WTC11 (cell line): ENCODE measurements around the gene RBM38. TPM values are rescaled to one million over a fixed set of nuclear protein-coding genes. Genes with fewer than 3 reads are reported as not detected.

Experiments used
- ATAC-seq: fragments of 200-7000 bp; cut with Tn5 transposase; 2 replicates; pipeline ENCODE4 v1.10.0; 2021; ENCODE audit warnings: mild to moderate bottlenecking, moderate library complexity
- CTCF ChIA-PET: fragments of 300-600 bp; sonication (Branson Sonifier 250); formaldehyde crosslinking; loops from one replicate; lab custom pipeline; 2021; ENCODE audit warnings: antibody characterized with exemption; lab: Charles Lee
- POLR2A ChIA-PET: fragments of 350-600 bp; sonication (Branson Sonifier 250); formaldehyde crosslinking; loops from one replicate; lab custom pipeline; 2021; ENCODE audit warnings: antibody characterized with exemption; lab: Charles Lee
- DNase-seq: peaks from one replicate; pipeline ENCODE4 v3.0.0; 2021; ENCODE audit warnings: low spot score
- H3K27ac Mint-ChIP-seq: 2 replicates; pipeline ENCODE4 v1.8.0; 2021; ENCODE audit warnings: mixed read lengths
- H3K27me3 Mint-ChIP-seq: 2 replicates; pipeline ENCODE4 v1.8.0; 2021; ENCODE audit warnings: low read depth, mild to moderate bottlenecking, moderate library complexity, mixed read lengths
- H3K36me3 Mint-ChIP-seq: 2 replicates; pipeline ENCODE4 v1.8.0; 2021; ENCODE audit warnings: mixed read lengths
- H3K4me1 Mint-ChIP-seq: 2 replicates; pipeline ENCODE4 v1.8.0; 2022; ENCODE audit warnings: mixed read lengths
- H3K4me3 Mint-ChIP-seq: 2 replicates; pipeline ENCODE4 v1.8.0; 2021; ENCODE audit warnings: mild to moderate bottlenecking, moderate library complexity, mixed read lengths
- H3K9me3 Mint-ChIP-seq: 2 replicates; pipeline ENCODE4 v1.8.0; 2021; ENCODE audit warnings: mixed read lengths
- GRHL2 ChIP-seq: fragments of 250-450 bp; sonication (Bioruptor Pico); IDR thresholded peaks from 2 replicates; pipeline ENCODE4 v1.8.0; 2022; ENCODE audit warnings: mild to moderate bottlenecking, moderate library complexity; ENCODE audit not compliant: insufficient replicate concordance, severe bottlenecking
- GTF2I ChIP-seq: fragments of 250-450 bp; sonication (Bioruptor Pico); conservative IDR thresholded peaks from 2 replicates; pipeline ENCODE4 v1.4.0; 2021; ENCODE audit warnings: mild to moderate bottlenecking
- IRF1 ChIP-seq: sonication (generic); formaldehyde crosslinking; IDR thresholded peaks from 2 replicates; pipeline ENCODE4 v1.8.0; 2023; ENCODE audit warnings: missing genetic modification reagents
- MLX ChIP-seq: sonication (generic); formaldehyde crosslinking; IDR thresholded peaks from 2 replicates; pipeline ENCODE4 v1.8.1; 2023; ENCODE audit warnings: mild to moderate bottlenecking, missing genetic modification reagents, moderate library complexity
- NFE2L1 ChIP-seq: sonication (generic); formaldehyde crosslinking; IDR thresholded peaks from 2 replicates; pipeline ENCODE4 v1.8.1; 2023; ENCODE audit warnings: missing genetic modification reagents
- NR2C2 ChIP-seq: sonication (generic); formaldehyde crosslinking; IDR thresholded peaks from 2 replicates; pipeline ENCODE4 v1.8.0; 2022; ENCODE audit warnings: mild to moderate bottlenecking, missing genetic modification reagents
- PRDM15 ChIP-seq: sonication (generic); formaldehyde crosslinking; IDR thresholded peaks from 2 replicates; pipeline ENCODE4 v1.8.0; 2022; ENCODE audit warnings: missing genetic modification reagents
- SP1 ChIP-seq: sonication (generic); formaldehyde crosslinking; conservative IDR thresholded peaks from 2 replicates; pipeline ENCODE4 v1.8.1; 2022; ENCODE audit warnings: missing genetic modification reagents
- USF2 ChIP-seq: sonication (generic); formaldehyde crosslinking; IDR thresholded peaks from 2 replicates; pipeline ENCODE4 v1.8.1; 2023; ENCODE audit warnings: mild to moderate bottlenecking, missing genetic modification reagents, moderate library complexity
- ZBTB43 ChIP-seq: sonication (generic); formaldehyde crosslinking; IDR thresholded peaks from 2 replicates; pipeline ENCODE4 v1.8.1; 2023; ENCODE audit warnings: mild to moderate bottlenecking, missing genetic modification reagents
- ZMAT4 ChIP-seq: fragments of 250-450 bp; sonication (Bioruptor Pico); IDR thresholded peaks from 2 replicates; pipeline ENCODE4 v1.9.0; 2021; ENCODE audit warnings: mild to moderate bottlenecking
- ZNF121 ChIP-seq: sonication (generic); formaldehyde crosslinking; IDR thresholded peaks from 2 replicates; pipeline ENCODE4 v1.8.0; 2023; ENCODE audit warnings: missing genetic modification reagents
- ZNF138 ChIP-seq: sonication (generic); formaldehyde crosslinking; conservative IDR thresholded peaks from 2 replicates; pipeline ENCODE4 v1.8.1; 2022; ENCODE audit warnings: mild to moderate bottlenecking, moderate library complexity, missing genetic modification reagents
- ZNF232 ChIP-seq: sonication (generic); formaldehyde crosslinking; IDR thresholded peaks from 2 replicates; pipeline ENCODE4 v1.8.0; 2022; ENCODE audit warnings: mild to moderate bottlenecking, missing genetic modification reagents
- ZNF416 ChIP-seq: fragments of 250-450 bp; sonication (Bioruptor Pico); IDR thresholded peaks from 2 replicates; pipeline ENCODE4 v1.9.0; 2021; ENCODE audit warnings: mild to moderate bottlenecking, inconsistent platforms
- ZNF512 ChIP-seq: sonication (generic); formaldehyde crosslinking; IDR thresholded peaks from 2 replicates; pipeline ENCODE4 v1.8.1; 2022; ENCODE audit warnings: missing genetic modification reagents, borderline replicate concordance
- ZSCAN18 ChIP-seq: fragments of 250-450 bp; sonication (Bioruptor Pico); IDR thresholded peaks from 2 replicates; pipeline ENCODE4 v2.1.2; 2022; ENCODE audit warnings: mild to moderate bottlenecking, moderate library complexity
- total RNA-seq: library from RNA; stranded (reverse); gene quantifications from 3 replicates; pipeline ENCODE4 v1.2.3, GENCODE V29; 2021

Gene RBM38
- total RNA-seq, 1 experiment from 2014 or later, result 69.0 TPM

GRCh38 chr20:57384953-57385761, 6.0 kb upstream of the RBM38 start (continued):
- no peak for TF ChIP-seq MLX (CRISPR knock-in tag)

GRCh38 chr20:57385940-57386339, 5.3 kb upstream of the RBM38 start:
- TF ChIP-seq PRDM15 (CRISPR knock-in tag) (no peak), GTF2I (CRISPR knock-in tag) (no peak), ZMAT4 (no peak)
- Mint-ChIP-seq H3K27ac (no peak overlapping the region), H3K36me3 (peaks cover 6% of the 10 kb centered on the region; the same call in 1 of the 2 replicates), H3K9me3 (no peaks in the 10 kb centered on the region), H3K4me1 (peaks cover 15% of the 10 kb centered on the region), H3K4me3 (no peak overlapping the region), H3K27me3 (no peaks in the 10 kb centered on the region)
- ATAC-seq, result no peak
- CTCF ChIA-PET, result no interaction called here
- POLR2A ChIA-PET, result no interaction called here
- DNase-seq, result no peak

- TF ChIP-seq NR2C2 (CRISPR knock-in tag) (no peak), GRHL2 (CRISPR knock-in tag) (no peak), SP1 (CRISPR knock-in tag) (no peak), ZSCAN18 (no peak), NFE2L1 (no peak), USF2 (CRISPR knock-in tag) (no peak)
- CTCF ChIA-PET, result no interaction called here
- Mint-ChIP-seq H3K9me3 (no peaks in the 10 kb centered on the region), H3K4me3 (no peak overlapping the region), H3K36me3 (peaks cover 3% of the 10 kb centered on the region; the same call in 1 of the 2 replicates), H3K27ac (no peak overlapping the region), H3K4me1 (peaks cover 16% of the 10 kb centered on the region), H3K27me3 (no peaks in the 10 kb centered on the region)
- POLR2A ChIA-PET, result no interaction called here
- ATAC-seq (no peak), DNase-seq (no peak)
Observed at GRCh38 chr20:57386762-57387161, 4.4 kb upstream of the RBM38 start.

GRCh38 chr20:57387463-57387862, 3.7 kb upstream of the RBM38 start:
- Mint-ChIP-seq H3K27ac (no peak overlapping the region), H3K27me3 (no peaks in the 10 kb centered on the region), H3K4me1 (peaks cover 16% of the 10 kb centered on the region), H3K36me3 (peaks cover 3% of the 10 kb centered on the region; the same call in 1 of the 2 replicates), H3K9me3 (no peaks in the 10 kb centered on the region), H3K4me3 (no peak overlapping the region)
- no peak for ATAC-seq
- no peak for DNase-seq
- CTCF ChIA-PET, result no interaction called here
- POLR2A ChIA-PET, result no interaction called here
- no peak for TF ChIP-seq ZNF232
- TF ChIP-seq ZNF512 (CRISPR knock-in tag), result no peak
- no peak for TF ChIP-seq ZNF121
- TF ChIP-seq IRF1, result no peak
- TF ChIP-seq ZNF416, result no peak
- no peak for TF ChIP-seq ZNF138 (CRISPR knock-in tag)
- no peak for TF ChIP-seq ZBTB43
